Bone marrow (tissue), 2 donors: Measurements from ENCODE around the gene COL23A1.

Experiments used
- DNase-seq, 2 donors: peaks; one replicate each; lab custom pipeline; 2025; lab: John Stamatoyannopoulos, UW

COL23A1 gene

GRCh38 chr5:178531786-178532185 lies 58.4 kb downstream of the COL23A1 start:
- no peak for DNase-seq

- no peak for DNase-seq
Measured at GRCh38 chr5:178530526-178530925, 59.7 kb downstream of the COL23A1 start.

GRCh38 chr5:178529080-178529479 lies 61.1 kb downstream of the COL23A1 start:
- no peak for DNase-seq

- DNase-seq, result no peak
Measured at GRCh38 chr5:178527458-178528307, 62.5 kb downstream of the COL23A1 start.

- DNase-seq, result no peak
Measured at GRCh38 chr5:178526773-178527457, 63.3 kb downstream of the COL23A1 start.

- no peak for DNase-seq
Measured at GRCh38 chr5:178525906-178526732, 64.1 kb downstream of the COL23A1 start.

- DNase-seq, result no peak
Measured at GRCh38 chr5:178524093-178524882, 65.9 kb downstream of the COL23A1 start.

GRCh38 chr5:178522361-178522760 lies 67.8 kb downstream of the COL23A1 start:
- no peak for DNase-seq

- no peak for DNase-seq
Measured at GRCh38 chr5:178520851-178521250, 69.3 kb downstream of the COL23A1 start.

GRCh38 chr5:178519804-178520203 lies 70.4 kb downstream of the COL23A1 start:
- DNase-seq, result no peak

GRCh38 chr5:178519155-178519554 lies 71.0 kb downstream of the COL23A1 start:
- no peak for DNase-seq

- no peak for DNase-seq
Measured at GRCh38 chr5:178516504-178517235, 73.5 kb downstream of the COL23A1 start.

GRCh38 chr5:178515776-178516503 lies 74.3 kb downstream of the COL23A1 start:
- no peak for DNase-seq

- DNase-seq, result no peak
Measured at GRCh38 chr5:178514851-178515418, 75.3 kb downstream of the COL23A1 start.

- no peak for DNase-seq
Measured at GRCh38 chr5:178511172-178511571, 79.0 kb downstream of the COL23A1 start.

- DNase-seq, result no peak
Measured at GRCh38 chr5:178509491-178510057, 80.6 kb downstream of the COL23A1 start.

- no peak for DNase-seq
Measured at GRCh38 chr5:178507151-178507932, 82.9 kb downstream of the COL23A1 start.

- no peak for DNase-seq
Measured at GRCh38 chr5:178505639-178506407, 84.4 kb downstream of the COL23A1 start.
